ENCODE measurements around the gene SOX6.

The SOX6 gene

DNA sequence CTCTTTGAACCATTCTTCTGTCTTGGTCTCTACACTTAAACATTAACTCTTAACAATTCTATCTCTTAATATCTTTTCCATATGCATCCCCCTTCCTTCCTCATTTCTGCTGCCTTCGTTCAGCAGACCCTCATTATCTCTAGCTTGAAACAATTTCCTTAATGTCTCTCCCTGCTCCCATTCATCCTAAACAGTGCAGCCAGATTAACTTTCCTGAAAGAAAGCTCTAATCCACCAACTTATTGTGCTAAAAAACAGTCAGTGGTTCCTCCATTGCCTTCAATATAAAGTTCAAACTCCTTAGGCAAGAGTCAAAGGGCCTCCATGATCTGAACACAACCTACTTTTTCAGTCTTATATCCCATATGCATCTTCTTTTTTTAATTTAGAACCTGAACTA is 42.5 kb downstream of the SOX6 start:
- DNase-seq, result no peak

DNA sequence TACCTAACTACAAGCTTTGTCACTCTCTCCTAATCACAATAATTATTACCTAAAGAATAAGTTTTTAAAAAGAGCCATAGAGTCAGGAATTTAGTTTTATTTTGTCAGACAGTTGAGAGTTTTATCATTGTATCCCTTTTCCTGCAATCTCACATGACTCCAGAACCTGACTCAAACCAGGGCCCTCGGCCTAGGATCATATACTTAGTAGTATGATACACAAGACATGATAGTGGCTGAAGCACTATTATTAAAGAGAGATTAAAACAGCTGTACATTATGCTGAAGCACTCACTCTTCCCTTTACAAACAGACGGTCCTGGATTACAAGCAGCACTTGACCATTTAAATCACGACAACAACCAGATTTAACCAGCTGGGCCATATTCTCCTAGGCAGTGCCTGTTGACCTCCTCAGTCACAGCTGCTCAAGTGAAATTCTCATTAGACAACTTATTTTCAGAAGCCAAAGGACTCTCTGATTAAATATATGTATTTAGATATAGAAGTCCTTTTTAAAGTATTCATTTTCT is 44.0 kb downstream of the SOX6 start:
- DNase-seq, result no peak

- DNase-seq, result no peak
Observed at GRCh38 chr11:16311831-16312230, 44.5 kb downstream of the SOX6 start.

GRCh38 chr11:16310943-16311342 is 45.4 kb downstream of the SOX6 start:
- no peak for DNase-seq

GRCh38 chr11:16309226-16309625 is 47.1 kb downstream of the SOX6 start:
- DNase-seq, result no peak

DNA sequence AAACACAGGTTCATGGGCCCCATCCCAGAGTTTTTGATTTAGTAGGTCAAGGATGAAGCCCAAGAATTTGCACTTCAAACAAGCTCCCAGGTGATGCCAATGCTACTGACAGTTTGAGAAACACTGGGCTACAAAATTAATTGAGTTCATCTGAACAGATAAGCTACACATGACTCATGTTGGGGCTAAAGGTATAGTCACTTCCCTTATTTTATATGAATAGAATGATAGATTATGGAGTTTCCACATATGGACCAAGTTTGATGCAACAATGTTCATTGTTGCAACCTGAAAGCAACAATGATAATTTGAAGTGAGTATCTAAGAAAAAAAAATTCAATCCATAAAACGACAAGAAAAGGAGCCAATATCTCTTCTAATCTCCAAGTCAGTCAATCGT is 54.9 kb downstream of the SOX6 start:
- DNase-seq, result no peak

- DNase-seq, result no peak
Observed at GRCh38 chr11:16299884-16300782, 56.2 kb downstream of the SOX6 start.

DNA sequence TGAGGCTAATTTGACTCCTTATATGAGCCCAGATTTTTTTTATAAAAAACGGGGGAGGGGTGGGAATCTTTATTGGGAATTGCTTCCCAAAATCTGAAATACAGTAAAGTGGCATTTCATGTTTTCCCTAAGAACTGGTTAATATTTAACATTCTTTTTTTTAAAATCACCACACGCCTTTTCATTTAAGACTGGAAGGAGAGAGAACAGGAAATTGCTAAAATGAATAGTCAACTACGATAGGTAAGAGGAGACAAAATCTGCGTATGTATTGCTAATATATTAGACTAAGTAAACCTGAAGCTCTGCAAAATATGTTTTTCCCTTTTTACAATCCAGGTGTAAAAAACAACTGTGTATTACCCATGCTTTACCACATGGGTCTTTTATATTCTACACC is 57.0 kb downstream of the SOX6 start:
- no peak for DNase-seq

DNA sequence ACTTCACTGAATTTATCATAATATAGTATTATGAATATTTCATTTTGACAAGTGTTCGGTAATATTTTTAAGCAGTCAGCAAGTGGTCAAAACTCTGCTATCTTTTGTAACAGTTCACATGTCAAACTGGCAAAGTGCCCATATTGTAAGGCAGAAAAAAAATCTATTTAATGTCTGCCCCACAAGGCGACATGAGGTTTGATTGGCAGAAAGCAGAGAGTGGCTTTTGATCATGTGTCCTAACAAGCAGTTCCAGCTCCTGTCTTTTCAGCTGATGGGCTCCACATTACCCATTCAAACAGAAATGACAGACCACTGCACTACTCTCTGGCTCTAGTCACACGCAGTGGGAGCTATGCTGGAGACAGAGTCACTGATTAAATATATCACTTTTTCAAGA is 59.0 kb downstream of the SOX6 start:
- no peak for DNase-seq

DNA sequence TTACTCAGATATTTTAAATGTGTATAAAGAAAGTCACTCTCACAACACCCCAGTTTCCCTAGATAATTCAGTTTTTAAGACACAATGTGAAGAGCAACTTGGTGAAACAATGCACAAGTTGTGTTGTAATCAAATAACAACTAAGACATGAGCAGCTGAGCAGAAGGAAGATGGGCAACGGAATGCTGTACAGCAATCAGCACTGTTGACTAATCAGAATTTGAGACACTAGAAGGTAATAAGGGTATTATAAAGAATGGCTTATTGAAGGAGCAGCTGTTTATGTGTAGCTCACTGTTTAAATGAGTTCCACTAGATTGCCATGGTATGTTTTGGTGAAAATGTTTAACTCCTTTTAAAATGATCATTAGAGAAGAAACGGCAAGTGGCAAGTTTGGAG is 60.1 kb downstream of the SOX6 start:
- DNase-seq, result no peak

GRCh38 chr11:16295592-16295991 is 60.8 kb downstream of the SOX6 start:
- no peak for DNase-seq

GRCh38 chr11:16293204-16293681 is 63.1 kb downstream of the SOX6 start:
- DNase-seq, result no peak

DNA sequence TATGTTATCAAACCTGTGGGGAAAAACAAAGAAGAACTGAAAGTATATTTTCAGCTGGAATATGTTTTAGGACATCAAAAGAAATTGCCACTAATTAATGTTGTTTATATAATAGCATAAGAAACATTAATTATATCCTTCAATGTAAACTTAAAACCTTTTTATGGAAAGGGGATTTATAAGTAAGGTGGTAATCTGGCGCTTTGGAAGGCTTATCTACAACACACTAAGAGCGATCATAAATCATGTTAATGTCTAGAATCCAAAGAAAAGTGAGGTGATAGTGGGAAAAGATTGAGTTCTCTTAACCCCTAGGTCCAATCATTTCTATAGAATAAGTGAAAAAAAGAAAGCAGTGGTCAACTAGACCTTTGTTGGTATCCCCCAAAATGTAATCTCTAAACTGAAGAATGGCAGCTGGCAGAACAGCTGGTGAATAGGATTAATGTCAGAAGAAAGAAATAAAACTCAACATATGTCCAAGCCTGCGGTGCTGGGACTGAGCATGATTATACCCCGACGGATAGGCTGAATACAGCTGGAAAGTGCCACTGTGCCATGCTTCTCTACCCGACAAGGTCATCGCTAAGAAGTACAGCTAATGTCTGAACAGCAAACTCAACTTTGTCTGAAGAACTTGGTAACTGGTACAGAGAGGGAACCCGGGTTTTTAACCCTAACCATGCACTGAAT is 64.0 kb downstream of the SOX6 start:
- DNase-seq, result no peak

GRCh38 chr11:16291729-16292128 is 64.6 kb downstream of the SOX6 start:
- no peak for DNase-seq

DNA sequence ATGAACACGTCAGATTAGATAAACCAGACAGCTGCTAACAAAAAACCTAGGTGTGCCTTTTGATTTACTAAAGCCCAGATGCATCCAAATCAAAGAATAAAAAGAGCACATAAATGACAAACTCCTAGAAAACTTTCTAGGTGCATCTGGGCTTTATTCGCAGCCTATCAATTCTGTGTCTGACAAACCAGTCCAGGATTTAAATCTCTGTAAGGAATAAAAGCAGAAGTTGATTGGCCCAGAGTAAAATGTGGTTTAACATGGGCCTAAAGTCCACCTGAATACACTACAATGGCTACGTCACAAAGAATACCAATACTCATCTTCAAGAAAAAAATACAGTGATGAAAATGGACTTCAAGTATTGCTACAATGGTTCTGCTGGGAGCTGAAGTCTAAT is 66.8 kb downstream of the SOX6 start:
- no peak for DNase-seq

- DNase-seq, result no peak
Observed at GRCh38 chr11:16287630-16288280, 68.6 kb downstream of the SOX6 start.

- no peak for DNase-seq
Observed at GRCh38 chr11:16286095-16286494, 70.3 kb downstream of the SOX6 start.

- no peak for DNase-seq
Observed at GRCh38 chr11:16280256-16280682, 76.1 kb downstream of the SOX6 start.

DNA sequence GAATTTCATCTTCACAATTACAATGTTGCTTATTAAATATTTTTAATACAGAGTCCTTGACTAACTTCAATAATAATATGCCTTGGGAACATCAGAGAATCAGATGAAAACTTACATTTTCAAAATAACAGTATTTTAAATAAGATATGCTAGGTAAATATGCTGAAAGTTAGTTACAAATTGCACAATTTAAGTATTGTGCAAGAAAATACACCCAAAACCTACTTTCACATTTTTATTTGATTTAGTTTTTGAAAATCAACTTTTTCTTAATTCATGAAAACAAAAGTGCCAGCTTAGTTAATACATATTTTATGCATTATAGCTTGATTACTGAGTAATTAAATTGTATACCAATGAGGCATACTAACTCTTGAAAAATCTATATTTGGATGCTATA is 76.8 kb downstream of the SOX6 start:
- no peak for DNase-seq

GRCh38 chr11:16278979-16279378 is 77.4 kb downstream of the SOX6 start:
- DNase-seq, result no peak

DNA sequence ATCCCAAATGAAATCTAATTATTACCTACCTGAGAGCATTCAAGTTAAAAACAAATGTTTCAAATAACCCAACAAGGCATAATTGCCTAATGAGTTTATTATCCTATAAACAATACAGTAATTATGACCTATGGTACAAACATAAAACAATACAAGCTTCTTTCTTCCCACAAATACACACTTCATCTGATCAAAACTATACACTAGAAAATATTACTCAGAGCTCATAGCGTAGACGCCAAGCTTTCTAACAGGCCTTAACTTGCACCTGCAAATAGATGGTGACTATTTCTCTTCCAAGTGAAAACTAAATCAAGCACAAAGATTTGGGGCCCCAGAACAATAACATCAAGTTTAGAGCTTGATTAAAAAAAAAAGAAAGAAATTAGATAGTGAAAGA is 78.1 kb downstream of the SOX6 start:
- DNase-seq, result no peak

- DNase-seq, result no peak
Observed at GRCh38 chr11:16276251-16276650, 80.1 kb downstream of the SOX6 start.

- no peak for DNase-seq
Observed at GRCh38 chr11:16271258-16271657, 85.1 kb downstream of the SOX6 start.
